ENCODE results near the gene SRGAP3.

SRGAP3 gene

GRCh38 chr3:9041626-9042025 is 207.8 kb downstream of the SRGAP3 start:
- no peak overlapping the region for H3K27ac ChIP-seq (ENCODE audit: low read depth, low read length)
- H3K4me3 ChIP-seq (ENCODE audit: low read depth in 1 of 5, low read length in 5 of 5) = no peak overlapping the region
- no peaks in the 10 kb centered on the region for H3K9me3 ChIP-seq (ENCODE audit: control insufficient read depth in 5 of 5, low read length in 5 of 5)
- H3K9ac ChIP-seq (ENCODE audit: low read length in 5 of 5) = no peak overlapping the region
- peaks cover 0 to 3% (median 0%) of the 10 kb centered on the region in 5 donors for H3K36me3 ChIP-seq (ENCODE audit: control insufficient read depth in 5 of 5, insufficient read depth in 5 of 5, low read length in 5 of 5)
- no peaks in the 10 kb centered on the region for H3K27me3 ChIP-seq (ENCODE audit: control insufficient read depth in 5 of 5, insufficient read depth in 4 of 5, low read length in 5 of 5)
- peaks cover 3 to 12% (median 10%) of the 10 kb centered on the region in 5 donors for H3K4me1 ChIP-seq (ENCODE audit: control insufficient read depth in 5 of 5, insufficient read depth in 5 of 5, low read length in 5 of 5)

GRCh38 chr3:9040996-9041395 is 208.4 kb downstream of the SRGAP3 start:
- no peak overlapping the region for H3K27ac ChIP-seq (ENCODE audit: low read depth, low read length)
- no peaks in the 10 kb centered on the region for H3K9me3 ChIP-seq (ENCODE audit: control insufficient read depth in 5 of 5, low read length in 5 of 5)
- H3K27me3 ChIP-seq (ENCODE audit: control insufficient read depth in 5 of 5, insufficient read depth in 4 of 5, low read length in 5 of 5) = no peaks in the 10 kb centered on the region
- H3K36me3 ChIP-seq (ENCODE audit: control insufficient read depth in 5 of 5, insufficient read depth in 5 of 5, low read length in 5 of 5) = no peaks in the 10 kb centered on the region
- H3K9ac ChIP-seq (ENCODE audit: low read length in 5 of 5) = no peak overlapping the region
- H3K4me1 ChIP-seq (ENCODE audit: control insufficient read depth in 5 of 5, insufficient read depth in 5 of 5, low read length in 5 of 5) = peaks cover 5 to 19% (median 16%) of the 10 kb centered on the region in 5 donors
- no peak overlapping the region for H3K4me3 ChIP-seq (ENCODE audit: low read depth in 1 of 5, low read length in 5 of 5)

- Histone ChIP-seq H3K4me3 (ENCODE audit: low read depth in 1 of 5, low read length in 5 of 5) (no peak overlapping the region), H3K4me1 (ENCODE audit: control insufficient read depth in 5 of 5, insufficient read depth in 5 of 5, low read length in 5 of 5) (peaks cover 5 to 24% (median 20%) of the 10 kb centered on the region in 5 donors), H3K9me3 (ENCODE audit: control insufficient read depth in 5 of 5, low read length in 5 of 5) (no peaks in the 10 kb centered on the region), H3K9ac (ENCODE audit: low read length in 5 of 5) (peak overlapping the region in 2 of 5 donors; percentile 13 to 25), H3K27ac (ENCODE audit: low read depth, low read length) (peak overlapping the region; percentile 18), H3K36me3 (ENCODE audit: control insufficient read depth in 5 of 5, insufficient read depth in 5 of 5, low read length in 5 of 5) (no peaks in the 10 kb centered on the region), H3K27me3 (ENCODE audit: control insufficient read depth in 5 of 5, insufficient read depth in 4 of 5, low read length in 5 of 5) (no peaks in the 10 kb centered on the region)
These were observed 212.2 kb downstream of the SRGAP3 start for GRCh38 chr3:9037144-9037711.

- Histone ChIP-seq H3K4me1 (ENCODE audit: control insufficient read depth in 5 of 5, insufficient read depth in 5 of 5, low read length in 5 of 5) (peaks cover 5 to 24% (median 20%) of the 10 kb centered on the region in 5 donors), H3K36me3 (ENCODE audit: control insufficient read depth in 5 of 5, insufficient read depth in 5 of 5, low read length in 5 of 5) (no peaks in the 10 kb centered on the region), H3K27me3 (ENCODE audit: control insufficient read depth in 5 of 5, insufficient read depth in 4 of 5, low read length in 5 of 5) (no peaks in the 10 kb centered on the region), H3K4me3 (ENCODE audit: low read depth in 1 of 5, low read length in 5 of 5) (no peak overlapping the region), H3K9ac (ENCODE audit: low read length in 5 of 5) (peak overlapping the region in 2 of 5 donors; percentile 13 to 25), H3K9me3 (ENCODE audit: control insufficient read depth in 5 of 5, low read length in 5 of 5) (no peaks in the 10 kb centered on the region), H3K27ac (ENCODE audit: low read depth, low read length) (peak overlapping the region; percentile 18)
These were observed 212.9 kb downstream of the SRGAP3 start for GRCh38 chr3:9036404-9037131.

- Histone ChIP-seq H3K4me1 (ENCODE audit: control insufficient read depth in 5 of 5, insufficient read depth in 5 of 5, low read length in 5 of 5) (peaks cover 5 to 24% (median 20%) of the 10 kb centered on the region in 5 donors), H3K27ac (ENCODE audit: low read depth, low read length) (no peak overlapping the region), H3K9ac (ENCODE audit: low read length in 5 of 5) (no peak overlapping the region), H3K9me3 (ENCODE audit: control insufficient read depth in 5 of 5, low read length in 5 of 5) (no peaks in the 10 kb centered on the region), H3K36me3 (ENCODE audit: control insufficient read depth in 5 of 5, insufficient read depth in 5 of 5, low read length in 5 of 5) (no peaks in the 10 kb centered on the region), H3K27me3 (ENCODE audit: control insufficient read depth in 5 of 5, insufficient read depth in 4 of 5, low read length in 5 of 5) (no peaks in the 10 kb centered on the region), H3K4me3 (ENCODE audit: low read depth in 1 of 5, low read length in 5 of 5) (no peak overlapping the region)
These were observed 213.5 kb downstream of the SRGAP3 start for GRCh38 chr3:9035961-9036360.

GRCh38 chr3:9035473-9035872 is 214.0 kb downstream of the SRGAP3 start:
- Histone ChIP-seq H3K9ac (ENCODE audit: low read length in 5 of 5) (no peak overlapping the region), H3K4me3 (ENCODE audit: low read depth in 1 of 5, low read length in 5 of 5) (no peak overlapping the region), H3K9me3 (ENCODE audit: control insufficient read depth in 5 of 5, low read length in 5 of 5) (no peaks in the 10 kb centered on the region), H3K4me1 (ENCODE audit: control insufficient read depth in 5 of 5, insufficient read depth in 5 of 5, low read length in 5 of 5) (peaks cover 5 to 24% (median 20%) of the 10 kb centered on the region in 5 donors), H3K36me3 (ENCODE audit: control insufficient read depth in 5 of 5, insufficient read depth in 5 of 5, low read length in 5 of 5) (no peaks in the 10 kb centered on the region), H3K27me3 (ENCODE audit: control insufficient read depth in 5 of 5, insufficient read depth in 4 of 5, low read length in 5 of 5) (no peaks in the 10 kb centered on the region), H3K27ac (ENCODE audit: low read depth, low read length) (no peak overlapping the region)

GRCh38 chr3:9033867-9034266 is 215.6 kb downstream of the SRGAP3 start:
- Histone ChIP-seq H3K27me3 (ENCODE audit: control insufficient read depth in 5 of 5, insufficient read depth in 4 of 5, low read length in 5 of 5) (no peaks in the 10 kb centered on the region), H3K36me3 (ENCODE audit: control insufficient read depth in 5 of 5, insufficient read depth in 5 of 5, low read length in 5 of 5) (no peaks in the 10 kb centered on the region)

GRCh38 chr3:9032231-9032777 is 217.1 kb downstream of the SRGAP3 start:
- H3K27ac ChIP-seq (ENCODE audit: low read depth, low read length) = no peak overlapping the region
- no peaks in the 10 kb centered on the region for H3K9me3 ChIP-seq (ENCODE audit: control insufficient read depth in 5 of 5, low read length in 5 of 5)
- H3K9ac ChIP-seq (ENCODE audit: low read length in 5 of 5) = no peak overlapping the region
- no peaks in the 10 kb centered on the region for H3K27me3 ChIP-seq (ENCODE audit: control insufficient read depth in 5 of 5, insufficient read depth in 4 of 5, low read length in 5 of 5)
- H3K36me3 ChIP-seq (ENCODE audit: control insufficient read depth in 5 of 5, insufficient read depth in 5 of 5, low read length in 5 of 5) = no peaks in the 10 kb centered on the region
- peaks cover 5 to 35% (median 29%) of the 10 kb centered on the region in 5 donors for H3K4me1 ChIP-seq (ENCODE audit: control insufficient read depth in 5 of 5, insufficient read depth in 5 of 5, low read length in 5 of 5)
- H3K4me3 ChIP-seq (ENCODE audit: low read depth in 1 of 5, low read length in 5 of 5) = no peak overlapping the region

More at GRCh38 chr3:9033867-9034266, 215.6 kb downstream of the SRGAP3 start:
- no peak overlapping the region for H3K9ac ChIP-seq (ENCODE audit: low read length in 5 of 5)
- H3K9me3 ChIP-seq (ENCODE audit: control insufficient read depth in 5 of 5, low read length in 5 of 5) = no peaks in the 10 kb centered on the region
- no peak overlapping the region for H3K27ac ChIP-seq (ENCODE audit: low read depth, low read length)
- H3K4me1 ChIP-seq (ENCODE audit: control insufficient read depth in 5 of 5, insufficient read depth in 5 of 5, low read length in 5 of 5) = peaks cover 5 to 24% (median 20%) of the 10 kb centered on the region in 5 donors
- H3K4me3 ChIP-seq (ENCODE audit: low read depth in 1 of 5, low read length in 5 of 5) = no peak overlapping the region

GRCh38 chr3:9030034-9030433 is 219.4 kb downstream of the SRGAP3 start:
- peaks cover 0 to 17% (median 15%) of the 10 kb centered on the region in 5 donors for H3K4me1 ChIP-seq (ENCODE audit: control insufficient read depth in 5 of 5, insufficient read depth in 5 of 5, low read length in 5 of 5)
- H3K9ac ChIP-seq (ENCODE audit: low read length in 5 of 5) = no peak overlapping the region
- H3K27me3 ChIP-seq (ENCODE audit: control insufficient read depth in 5 of 5, insufficient read depth in 4 of 5, low read length in 5 of 5) = no peaks in the 10 kb centered on the region
- H3K36me3 ChIP-seq (ENCODE audit: control insufficient read depth in 5 of 5, insufficient read depth in 5 of 5, low read length in 5 of 5) = no peaks in the 10 kb centered on the region
- H3K27ac ChIP-seq (ENCODE audit: low read depth, low read length) = no peak overlapping the region
- no peaks in the 10 kb centered on the region for H3K9me3 ChIP-seq (ENCODE audit: control insufficient read depth in 5 of 5, low read length in 5 of 5)
- no peak overlapping the region for H3K4me3 ChIP-seq (ENCODE audit: low read depth in 1 of 5, low read length in 5 of 5)

GRCh38 chr3:9028134-9028533 is 221.3 kb downstream of the SRGAP3 start:
- no peaks in the 10 kb centered on the region for H3K9me3 ChIP-seq (ENCODE audit: control insufficient read depth in 5 of 5, low read length in 5 of 5)
- H3K27ac ChIP-seq (ENCODE audit: low read depth, low read length) = peak overlapping the region; percentile 2
- H3K4me3 ChIP-seq (ENCODE audit: low read depth in 1 of 5, low read length in 5 of 5) = no peak overlapping the region
- H3K9ac ChIP-seq (ENCODE audit: low read length in 5 of 5) = no peak overlapping the region
- H3K36me3 ChIP-seq (ENCODE audit: control insufficient read depth in 5 of 5, insufficient read depth in 5 of 5, low read length in 5 of 5) = peaks cover 0 to 3% (median 0%) of the 10 kb centered on the region in 5 donors
- H3K27me3 ChIP-seq (ENCODE audit: control insufficient read depth in 5 of 5, insufficient read depth in 4 of 5, low read length in 5 of 5) = no peaks in the 10 kb centered on the region
- H3K4me1 ChIP-seq (ENCODE audit: control insufficient read depth in 5 of 5, insufficient read depth in 5 of 5, low read length in 5 of 5) = peaks cover 2 to 29% (median 24%) of the 10 kb centered on the region in 5 donors
